Measurements from ENCODE around the gene RND1. TPM values are rescaled to one million over a fixed set of nuclear protein-coding genes. Genes with fewer than 3 reads are reported as not detected.

RND1 gene
- total RNA-seq, 6 experiments from 2014 or later = 6.4 to 72.8 (median 17.2) TPM

DNA sequence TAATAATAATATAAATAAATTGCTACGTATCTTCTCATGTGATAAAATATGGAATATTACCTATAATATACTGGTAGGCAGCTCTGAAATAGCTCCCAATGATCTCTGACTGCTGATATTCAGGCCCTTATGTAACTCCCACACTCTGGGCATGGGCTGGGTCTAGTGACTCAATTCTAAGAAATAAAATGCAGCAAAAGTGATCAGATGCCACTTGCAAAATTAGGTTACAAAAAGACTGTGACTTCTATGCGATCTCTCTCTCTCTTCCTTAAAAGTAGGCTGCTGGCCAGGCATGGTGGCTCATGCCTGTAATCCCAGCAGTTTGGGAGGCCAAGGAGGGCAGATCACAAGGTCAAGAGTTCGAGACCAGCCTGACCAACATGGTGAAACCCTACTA lies 57.7 kb downstream of the RND1 start:
- Histone ChIP-seq H3K27me3 (no peaks in the 10 kb centered on the region), H3K4me1 (no peaks in the 10 kb centered on the region), H3K27ac (no peak overlapping the region), H3K4me3 (no peak overlapping the region), H3K36me3 (no peaks in the 10 kb centered on the region), H3K9me3 (no peaks in the 10 kb centered on the region)
- ATAC-seq (no peak), DNase-seq (no peak)
- WGBS (ENCODE audit: insufficient coverage, low coverage, low lambda C conversion rate, missing lambda C conversion rate) = 83% methylated on average over 3 of the region's 3 CpGs
- intact Hi-C loops (cut with DNase I) = no loop called here
- no peak for TF ChIP-seq POLR2A (IDR thresholded peaks at IDR 0.05)
- TF ChIP-seq, protein P1, sequence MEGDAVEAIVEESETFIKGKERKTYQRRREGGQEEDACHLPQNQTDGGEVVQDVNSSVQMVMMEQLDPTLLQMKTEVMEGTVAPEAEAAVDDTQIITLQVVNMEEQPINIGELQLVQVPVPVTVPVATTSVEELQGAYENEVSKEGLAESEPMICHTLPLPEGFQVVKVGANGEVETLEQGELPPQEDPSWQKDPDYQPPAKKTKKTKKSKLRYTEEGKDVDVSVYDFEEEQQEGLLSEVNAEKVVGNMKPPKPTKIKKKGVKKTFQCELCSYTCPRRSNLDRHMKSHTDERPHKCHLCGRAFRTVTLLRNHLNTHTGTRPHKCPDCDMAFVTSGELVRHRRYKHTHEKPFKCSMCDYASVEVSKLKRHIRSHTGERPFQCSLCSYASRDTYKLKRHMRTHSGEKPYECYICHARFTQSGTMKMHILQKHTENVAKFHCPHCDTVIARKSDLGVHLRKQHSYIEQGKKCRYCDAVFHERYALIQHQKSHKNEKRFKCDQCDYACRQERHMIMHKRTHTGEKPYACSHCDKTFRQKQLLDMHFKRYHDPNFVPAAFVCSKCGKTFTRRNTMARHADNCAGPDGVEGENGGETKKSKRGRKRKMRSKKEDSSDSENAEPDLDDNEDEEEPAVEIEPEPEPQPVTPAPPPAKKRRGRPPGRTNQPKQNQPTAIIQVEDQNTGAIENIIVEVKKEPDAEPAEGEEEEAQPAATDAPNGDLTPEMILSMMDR (IDR thresholded peaks at IDR 0.05) = no peak

Small RNA genes lying within 50 kb of the gene (small RNA-seq; reads per million reads assigned to genes)
- gene AC073610.1 = 0 reads per million in 2 experiments
- 0 reads per million in 2 experiments for gene RF00019
- 0 reads per million in 2 experiments for gene RNU6-600P

Other genes with a start within 250 kb of the RND1 start
- gene KANSL2, start 183.6 kb downstream of the RND1 start, total RNA-seq = 10 to 100 TPM in 3 of 6 experiments, 1 to 10 TPM in 3; 6.4 to 24.3 (median 12.0) TPM
- gene CCNT1, start 149.2 kb downstream of the RND1 start, total RNA-seq = 10 to 100 TPM; 10.7 to 18.9 (median 13.9) TPM
- 10 to 100 TPM; 10.9 to 21.4 (median 14.4) TPM for gene ADCY6, start 76.8 kb downstream of the RND1 start, total RNA-seq
- 1 to 10 TPM in 4 of 6 experiments, under 1 TPM in 2; 0.62 to 2.1 (median 1.2) TPM for gene CACNB3, start 47.4 kb downstream of the RND1 start, total RNA-seq
- gene DDX23, start 13.7 kb downstream of the RND1 start, total RNA-seq = 10 to 100 TPM; 24.4 to 39.6 (median 31.8) TPM
- gene FKBP11, start 59.6 kb upstream of the RND1 start, total RNA-seq = 10 to 100 TPM; 34.9 to 59.5 (median 52.5) TPM
- gene ARF3, start 91.6 kb upstream of the RND1 start, total RNA-seq = 10 to 100 TPM; 30.9 to 50.7 (median 47.2) TPM
- gene WNT10B, start 105.9 kb upstream of the RND1 start, total RNA-seq = under 1 TPM in 2 of 6 experiments, not detected in 4; 0.12 TPM
- not detected for gene WNT1, start 112.5 kb upstream of the RND1 start, total RNA-seq
- under 1 TPM in 2 of 6 experiments, not detected in 4; 0.18 to 0.19 TPM for gene DDN, start 133.5 kb upstream of the RND1 start, total RNA-seq
- 10 to 100 TPM; 24.8 to 36.2 (median 30.1) TPM for gene PRKAG1, start 152.9 kb upstream of the RND1 start, total RNA-seq
- gene KMT2D, start 194.9 kb upstream of the RND1 start, total RNA-seq = 10 to 100 TPM; 28.6 to 35.4 (median 33.3) TPM
- under 1 TPM in 5 of 6 experiments, not detected in 1; 0.17 to 0.60 (median 0.43) TPM for gene RHEBL1, start 204.1 kb upstream of the RND1 start, total RNA-seq
- gene DHH, start 228.9 kb upstream of the RND1 start, total RNA-seq = under 1 TPM in 3 of 6 experiments, not detected in 3; 0.04 to 0.13 (median 0.07) TPM
- 10 to 100 TPM; 12.2 to 34.5 (median 16.3) TPM for gene LMBR1L, start 245.0 kb upstream of the RND1 start, total RNA-seq